Neural progenitor cell (in vitro differentiated cells): ENCODE results near the gene LILRB2.
"Not testable (repeated sequence)": the region's sequence is repeated elsewhere in the genome, so short reads cannot be mapped to it uniquely, and the experiment has no call there.

Experiments
- CTCF ChIP-seq: fragments of 200-600 bp; sonication (generic); IDR thresholded peaks from 2 replicates; pipeline ENCODE4 v1.5.1; 2017; ENCODE audit warnings: antibody characterized with exemption, mild to moderate bottlenecking
- EZH2 ChIP-seq: fragments of 200-600 bp; sonication (generic); IDR thresholded peaks from 2 replicates; pipeline ENCODE4 v1.6.1; 2017; ENCODE audit warnings: antibody characterized with exemption, mild to moderate bottlenecking, moderate library complexity
- EZH2phosphoT487 ChIP-seq: fragments of 200-600 bp; sonication (generic); IDR thresholded peaks from 2 replicates; pipeline ENCODE4 v1.6.1; 2017; ENCODE audit warnings: antibody characterized with exemption

GRCh38 chr19:54328781-54329180 lies 47.9 kb upstream of the LILRB2 start:
- not testable (repeated sequence) for TF ChIP-seq CTCF, EZH2, EZH2phosphoT487
